Hippocampal formation (tissue), 2 donors: ENCODE data around the gene MYH13.

Experiments used
- DNase-seq, 2 donors: peaks; one replicate each; lab custom pipeline; 2025; lab: John Stamatoyannopoulos, UW

MYH13 gene

DNA sequence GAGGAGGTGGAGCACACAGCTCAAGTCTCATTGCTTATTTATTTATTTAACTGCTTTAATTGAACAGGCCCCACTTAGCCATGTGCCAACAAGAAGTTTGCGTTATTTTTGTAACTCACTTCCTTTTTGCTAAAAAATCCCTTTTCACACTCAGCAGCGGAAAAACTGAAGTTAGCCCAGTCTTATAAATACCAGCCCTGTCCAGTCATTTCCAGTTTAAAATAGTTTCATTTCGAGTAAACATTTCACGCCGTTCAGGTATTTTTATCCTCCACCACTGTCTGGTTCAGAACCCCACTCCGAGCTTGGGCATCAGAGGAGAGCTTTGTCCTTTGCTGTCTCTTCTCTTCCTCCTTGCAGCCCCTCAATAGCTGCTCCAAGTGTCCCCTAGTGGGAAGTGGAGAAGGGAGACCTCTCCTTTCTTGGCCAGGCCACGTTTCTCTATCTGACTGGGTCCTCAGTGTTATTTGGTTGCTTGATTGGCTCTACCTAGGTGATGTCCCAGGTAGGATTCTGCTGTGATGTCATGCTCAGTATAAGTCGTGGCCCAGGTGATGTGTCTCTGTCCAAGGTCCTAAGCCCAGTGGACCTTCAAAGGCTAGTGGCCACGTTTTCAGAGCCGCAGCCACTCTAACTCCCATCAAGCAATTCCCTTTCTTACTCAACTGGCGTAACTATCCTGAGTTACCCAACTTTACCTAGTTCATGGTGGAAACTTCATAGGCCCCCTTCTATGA is 121.4 kb downstream of the MYH13 start:
- DNase-seq = no peak
